T-helper 17 cell (primary cell): ENCODE measurements around the gene PRDM1. TPM values are rescaled to one million over a fixed set of nuclear protein-coding genes. Genes with fewer than 3 reads are reported as not detected.
A peak's percentile ranks its signal among the peaks of the same experiment; 100 is the strongest.

Experiments used
- ATAC-seq: fragments of 150-1000 bp; cut with Tn5 transposase; 2 replicates; pipeline ENCODE4 v1.10.0; 2021; ENCODE audit warnings: mild to moderate bottlenecking, moderate library complexity
- DNase-seq, 3 donors: peaks; one replicate each; pipeline versions ENCODE4 v3.0.0 to v3.0.0-alpha.2; 2020 to 2021
- H3K9me3 ChIP-seq: one replicate; pipeline ENCODE4 v1.7.0; 2013; ENCODE audit warnings: low read length, mild to moderate bottlenecking; ENCODE audit not compliant: control insufficient read depth, poor library complexity, severe bottlenecking
- H3K27ac Mint-ChIP-seq: one replicate; pipeline ENCODE4 v1.8.0; 2022; ENCODE audit warnings: mild to moderate bottlenecking, moderate library complexity, mixed read lengths
- H3K27me3 Mint-ChIP-seq: one replicate; pipeline ENCODE4 v1.8.0; 2022; ENCODE audit warnings: mixed read lengths
- H3K36me3 Mint-ChIP-seq: one replicate; pipeline ENCODE4 v1.8.0; 2022; ENCODE audit warnings: low read depth, mixed read lengths
- H3K4me1 Mint-ChIP-seq: one replicate; pipeline ENCODE4 v1.8.0; 2022; ENCODE audit warnings: mild to moderate bottlenecking, mixed read lengths
- H3K4me3 Mint-ChIP-seq: one replicate; pipeline ENCODE4 v1.8.0; 2022; ENCODE audit warnings: mild to moderate bottlenecking, moderate library complexity, mixed read lengths
- total RNA-seq, 4 donors: library from RNA in 2 of 4; stranded (reverse) in 2 of 4; gene quantifications; one replicate each; pipeline ENCODE4 v1.2.3 and lab custom pipeline; 2022 to 2026

Gene PRDM1
- total RNA-seq, 2 donors from 2014 or later, result 122 to 141 TPM

GRCh38 chr6:106090001-106090400, 3.9 kb downstream of the PRDM1 start:
- no peaks in the 10 kb centered on the region for H3K9me3 ChIP-seq
- Mint-ChIP-seq H3K4me1 (peaks cover 68% of the 10 kb centered on the region), H3K36me3 (peaks cover 6% of the 10 kb centered on the region), H3K27me3 (peaks cover 7% of the 10 kb centered on the region), H3K27ac (peak overlapping the region; percentile 98), H3K4me3 (peak overlapping the region; percentile 87)
- no peak for ATAC-seq
- DNase-seq, result no peak

DNA sequence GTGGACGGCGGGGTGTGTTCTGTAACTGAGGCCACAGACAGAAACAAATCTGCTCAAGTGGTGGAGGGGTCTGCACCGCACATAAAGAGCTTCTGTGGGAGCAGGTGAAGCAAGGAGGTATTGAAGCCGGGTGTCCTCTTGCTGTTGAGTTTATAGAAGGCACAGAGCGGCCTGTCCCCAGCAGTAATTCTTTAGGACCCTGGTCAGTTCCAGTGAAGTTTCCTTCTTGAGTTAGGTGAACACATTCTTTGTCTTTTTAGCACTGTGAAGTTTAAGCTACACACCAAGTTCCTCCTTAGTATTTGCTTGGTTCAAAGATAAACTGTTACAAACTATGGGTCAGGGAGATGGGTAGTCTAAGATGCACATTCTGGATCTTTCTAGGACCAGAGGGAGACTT, 6.1 kb downstream of the PRDM1 start:
- peaks cover 6% of the 10 kb centered on the region for H3K36me3 Mint-ChIP-seq
- ATAC-seq, result no peak
- H3K27me3 Mint-ChIP-seq, result peaks cover 7% of the 10 kb centered on the region
- peak overlapping the region; percentile 31 for H3K4me3 Mint-ChIP-seq
- no peaks in the 10 kb centered on the region for H3K9me3 ChIP-seq
- DNase-seq, result no peak
- peak overlapping the region; percentile 98 for H3K27ac Mint-ChIP-seq
- H3K4me1 Mint-ChIP-seq, result peaks cover 62% of the 10 kb centered on the region

GRCh38 chr6:106094261-106094963, 8.3 kb downstream of the PRDM1 start:
- no peaks in the 10 kb centered on the region for H3K9me3 ChIP-seq
- Mint-ChIP-seq H3K27me3 (peaks cover 7% of the 10 kb centered on the region), H3K4me3 (peak overlapping the region; percentile 75), H3K27ac (peak overlapping the region; percentile 98), H3K36me3 (peaks cover 7% of the 10 kb centered on the region), H3K4me1 (peaks cover 59% of the 10 kb centered on the region)
- no peak for ATAC-seq
- DNase-seq, result no peak

- H3K9me3 ChIP-seq, result no peaks in the 10 kb centered on the region
- ATAC-seq, result no peak
- H3K4me1 Mint-ChIP-seq, result peaks cover 56% of the 10 kb centered on the region
- H3K27me3 Mint-ChIP-seq, result peaks cover 5% of the 10 kb centered on the region
- peak overlapping the region; percentile 98 for H3K27ac Mint-ChIP-seq
- H3K36me3 Mint-ChIP-seq, result peaks cover 7% of the 10 kb centered on the region
- DNase-seq, result no peak
- H3K4me3 Mint-ChIP-seq, result peak overlapping the region; percentile 75
Measured at GRCh38 chr6:106094964-106095335, 8.8 kb downstream of the PRDM1 start.

- peaks cover 55% of the 10 kb centered on the region for H3K4me1 Mint-ChIP-seq
- peak in 2 of 3 donors; percentile 24 to 25 for DNase-seq
- H3K36me3 Mint-ChIP-seq, result peaks cover 16% of the 10 kb centered on the region
- H3K4me3 Mint-ChIP-seq, result peak overlapping the region; percentile 99
- no peaks in the 10 kb centered on the region for H3K9me3 ChIP-seq
- no peaks in the 10 kb centered on the region for H3K27me3 Mint-ChIP-seq
- peak; percentile 74 for ATAC-seq
- peak overlapping the region; percentile 98 for H3K27ac Mint-ChIP-seq
Measured at GRCh38 chr6:106097411-106098231, 11.5 kb downstream of the PRDM1 start.

GRCh38 chr6:106098383-106099234, 12.5 kb downstream of the PRDM1 start:
- Mint-ChIP-seq H3K27me3 (no peaks in the 10 kb centered on the region), H3K36me3 (peaks cover 18% of the 10 kb centered on the region), H3K4me3 (peak overlapping the region; percentile 99), H3K27ac (peak overlapping the region; percentile 98), H3K4me1 (peaks cover 57% of the 10 kb centered on the region)
- DNase-seq (peak; percentile 37 to 63 (median 49)), ATAC-seq (peak; percentile 73)
- no peaks in the 10 kb centered on the region for H3K9me3 ChIP-seq

DNA sequence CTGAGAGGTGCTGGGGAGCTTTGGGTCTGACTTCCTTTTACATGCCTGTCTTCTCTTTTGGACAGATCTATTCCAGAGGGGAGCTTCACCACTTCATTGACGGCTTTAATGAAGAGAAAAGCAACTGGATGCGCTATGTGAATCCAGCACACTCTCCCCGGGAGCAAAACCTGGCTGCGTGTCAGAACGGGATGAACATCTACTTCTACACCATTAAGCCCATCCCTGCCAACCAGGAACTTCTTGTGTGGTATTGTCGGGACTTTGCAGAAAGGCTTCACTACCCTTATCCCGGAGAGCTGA, 13.1 kb downstream of the PRDM1 start:
- no peaks in the 10 kb centered on the region for H3K27me3 Mint-ChIP-seq
- H3K36me3 Mint-ChIP-seq, result peaks cover 18% of the 10 kb centered on the region
- DNase-seq, result no peak

DNA sequence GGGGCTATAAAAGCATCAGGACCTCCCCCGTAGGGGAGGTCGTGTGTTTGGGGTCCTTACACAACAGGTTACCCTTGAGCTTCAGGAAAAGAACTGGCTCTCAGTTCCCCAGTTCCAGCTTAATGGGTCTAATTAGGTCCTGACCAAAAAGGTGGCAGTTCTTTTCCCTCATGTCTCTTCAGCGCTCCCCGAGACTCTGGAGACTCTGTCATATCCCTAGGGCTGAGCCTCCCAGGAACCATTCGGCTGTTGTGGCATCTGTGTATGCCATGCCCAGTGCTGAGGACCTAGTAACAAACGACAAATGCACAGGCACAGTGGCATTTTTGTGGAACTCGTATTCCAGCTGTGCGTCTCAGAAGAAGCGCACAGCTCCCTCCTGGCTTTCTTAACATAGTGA, 14.6 kb downstream of the PRDM1 start:
- H3K36me3 Mint-ChIP-seq, result peaks cover 23% of the 10 kb centered on the region
- no peak for ATAC-seq
- peak overlapping the region; percentile 99 for H3K4me3 Mint-ChIP-seq
- H3K27ac Mint-ChIP-seq, result peak overlapping the region; percentile 98
- DNase-seq, result no peak
- H3K9me3 ChIP-seq, result no peaks in the 10 kb centered on the region
- H3K4me1 Mint-ChIP-seq, result peaks cover 56% of the 10 kb centered on the region
- no peaks in the 10 kb centered on the region for H3K27me3 Mint-ChIP-seq

More for the DNA sequence above, 13.1 kb downstream of the PRDM1 start:
- peak overlapping the region; percentile 98 for H3K27ac Mint-ChIP-seq
- H3K9me3 ChIP-seq, result no peaks in the 10 kb centered on the region
- peaks cover 58% of the 10 kb centered on the region for H3K4me1 Mint-ChIP-seq
- H3K4me3 Mint-ChIP-seq, result peak overlapping the region; percentile 99
- ATAC-seq, result no peak

GRCh38 chr6:106101466-106101865, 15.3 kb downstream of the PRDM1 start:
- Mint-ChIP-seq H3K27me3 (no peaks in the 10 kb centered on the region), H3K27ac (peak overlapping the region; percentile 98), H3K4me3 (peak overlapping the region; percentile 99), H3K36me3 (peaks cover 22% of the 10 kb centered on the region), H3K4me1 (peaks cover 54% of the 10 kb centered on the region)
- H3K9me3 ChIP-seq, result no peaks in the 10 kb centered on the region
- ATAC-seq (no peak), DNase-seq (no peak)

GRCh38 chr6:106102034-106102433, 15.9 kb downstream of the PRDM1 start:
- DNase-seq (no peak), ATAC-seq (no peak)
- H3K4me3 Mint-ChIP-seq, result peak overlapping the region; percentile 99
- no peaks in the 10 kb centered on the region for H3K9me3 ChIP-seq
- H3K27me3 Mint-ChIP-seq, result no peaks in the 10 kb centered on the region
- peaks cover 26% of the 10 kb centered on the region for H3K36me3 Mint-ChIP-seq
- H3K27ac Mint-ChIP-seq, result peak overlapping the region; percentile 98
- H3K4me1 Mint-ChIP-seq, result peaks cover 56% of the 10 kb centered on the region

- Mint-ChIP-seq H3K27me3 (no peaks in the 10 kb centered on the region), H3K4me1 (peaks cover 55% of the 10 kb centered on the region), H3K27ac (peak overlapping the region; percentile 98), H3K36me3 (peaks cover 28% of the 10 kb centered on the region), H3K4me3 (peak overlapping the region; percentile 99)
- H3K9me3 ChIP-seq, result no peaks in the 10 kb centered on the region
- no peak for ATAC-seq
- no peak for DNase-seq
Measured at GRCh38 chr6:106102967-106103727, 17.0 kb downstream of the PRDM1 start.

- H3K27ac Mint-ChIP-seq, result peak overlapping the region; percentile 98
- H3K36me3 Mint-ChIP-seq, result peaks cover 34% of the 10 kb centered on the region
Measured at GRCh38 chr6:106103728-106104109, 17.6 kb downstream of the PRDM1 start.

More at GRCh38 chr6:106103728-106104109, 17.6 kb downstream of the PRDM1 start:
- ATAC-seq, result peak; percentile 67
- no peaks in the 10 kb centered on the region for H3K27me3 Mint-ChIP-seq
- H3K4me3 Mint-ChIP-seq, result peak overlapping the region; percentile 99
- no peaks in the 10 kb centered on the region for H3K9me3 ChIP-seq
- H3K4me1 Mint-ChIP-seq, result peaks cover 53% of the 10 kb centered on the region
- peak; percentile 25 to 57 (median 37) for DNase-seq
